Lower lobe of right lung (tissue), 2 donors: Measurements from ENCODE around the gene TMEM40. TPM values are rescaled to one million over a fixed set of nuclear protein-coding genes. Genes with fewer than 3 reads are reported as not detected.

Source experiments
- ATAC-seq, 2 donors: fragments of 200-7000 bp; cut with Tn5 transposase; one replicate each; pipeline ENCODE4 v1.9.1; 2020 to 2022; ENCODE audit warnings: mild to moderate bottlenecking in 2 of 2, moderate library complexity in 2 of 2
- DNase-seq: peaks from one replicate; pipeline ENCODE4 v3.0.0-alpha.2; 2020
- H3K27ac ChIP-seq: fragments of 200-600 bp; one replicate; pipeline ENCODE4 v1.8.0; 2022
- H3K27me3 ChIP-seq: fragments of 200-600 bp; one replicate; pipeline ENCODE4 v1.8.0; 2022; ENCODE audit warnings: low read depth
- H3K36me3 ChIP-seq: fragments of 200-600 bp; one replicate; pipeline ENCODE4 v1.8.0; 2022; ENCODE audit warnings: mild to moderate bottlenecking
- H3K4me1 ChIP-seq: fragments of 200-600 bp; one replicate; pipeline ENCODE4 v1.8.0; 2022
- H3K4me3 ChIP-seq: fragments of 200-600 bp; one replicate; pipeline ENCODE4 v1.8.0; 2022; ENCODE audit warnings: mild to moderate bottlenecking
- H3K9me3 ChIP-seq: fragments of 200-600 bp; one replicate; pipeline ENCODE4 v1.8.0; 2022
- CTCF ChIP-seq: fragments of 200-600 bp; IDR thresholded peaks from one replicate; pipeline ENCODE4 v1.8.0; 2022; ENCODE audit warnings: antibody characterized with exemption, mild to moderate bottlenecking
- intact Hi-C: fragments of 100-400 bp; cut with DNase I; formaldehyde crosslinking; loops from one replicate; pipeline ENCODE4 v1.11.0; 2022
- total RNA-seq: library from RNA; stranded (reverse); fragmentation: NEBNext Ultra II Directional; extraction: Animal tissue kit (Norgen Biotek cat#: 25700); gene quantifications from one replicate; pipeline ENCODE4 v1.2.1, GENCODE V29; 2021
- donor health status: DM: no; HTN: yes; CAD: no; lungs with severe emphysema.

TMEM40 gene
- total RNA-seq, 1 donor from 2014 or later, result 1.0 TPM

- intact Hi-C loops, result no loop called here
Observed at GRCh38 chr3:12687948-12688347, 71.1 kb downstream of the TMEM40 start.

GRCh38 chr3:12686096-12686495 lies 73.0 kb downstream of the TMEM40 start:
- Histone ChIP-seq H3K9me3 (no peaks in the 10 kb centered on the region), H3K4me1 (peaks cover 8% of the 10 kb centered on the region), H3K27ac (no peak overlapping the region), H3K4me3 (no peak overlapping the region), H3K27me3 (no peaks in the 10 kb centered on the region), H3K36me3 (no peaks in the 10 kb centered on the region)
- DNase-seq, result no peak
- intact Hi-C loops, result no loop called here
- TF ChIP-seq CTCF, result no peak
- no peak for ATAC-seq

More at GRCh38 chr3:12687948-12688347, 71.1 kb downstream of the TMEM40 start:
- H3K4me3 ChIP-seq, result no peak overlapping the region
- H3K27ac ChIP-seq, result no peak overlapping the region
- no peaks in the 10 kb centered on the region for H3K36me3 ChIP-seq
- no peak for ATAC-seq
- no peaks in the 10 kb centered on the region for H3K9me3 ChIP-seq
- no peak for DNase-seq
- no peak for TF ChIP-seq CTCF
- no peaks in the 10 kb centered on the region for H3K4me1 ChIP-seq
- H3K27me3 ChIP-seq, result no peaks in the 10 kb centered on the region

Other genes with a start within 250 kb of the TMEM40 start
- gene MKRN2OS, start 213.8 kb downstream of the TMEM40 start, total RNA-seq, result not detected
- gene MKRN2, start 202.2 kb downstream of the TMEM40 start, total RNA-seq, result 21.7 TPM
- 92.7 TPM for gene RAF1, start 95.1 kb downstream of the TMEM40 start, total RNA-seq
- gene CAND2, start 37.4 kb upstream of the TMEM40 start, total RNA-seq, result 6.4 TPM
- 1,243 TPM for gene RPL32, start 82.3 kb upstream of the TMEM40 start, total RNA-seq